Measurements from ENCODE around the gene ANP32E. TPM values are rescaled to one million over a fixed set of nuclear protein-coding genes. Genes with fewer than 3 reads are reported as not detected.

The ANP32E gene
- total and polyA plus RNA-seq, 9 donors, result 16.3 to 43.8 (median 29.7) TPM

- Histone ChIP-seq H3K4me1 (ENCODE audit: insufficient read depth) (no peaks in the 10 kb centered on the region), H3K27me3 (no peaks in the 10 kb centered on the region), H3K9me3 (no peaks in the 10 kb centered on the region), H3K27ac (no peak overlapping the region), H3K4me3 (no peak overlapping the region), H3K36me3 (no peaks in the 10 kb centered on the region)
- 74 to 80% (median 74%) methylated on average over 7 of the region's 7 CpGs for WGBS, 3 donors
- TF ChIP-seq POLR2A (IDR thresholded peaks at IDR 0.05), result no peak
- TF ChIP-seq CTCF (IDR thresholded peaks at IDR 0.05), result no peak
- intact Hi-C loops (cut with DNase I), result loop anchor here in 1 of 4 donors (5.0 kb wide), 1 partner anchor 211 kb away; no protein-coding TSS in a partner anchor
- DNase-seq, result no peak
These were observed 62.7 kb downstream of the ANP32E start for GRCh38 chr1:150173141-150173585.

DNA sequence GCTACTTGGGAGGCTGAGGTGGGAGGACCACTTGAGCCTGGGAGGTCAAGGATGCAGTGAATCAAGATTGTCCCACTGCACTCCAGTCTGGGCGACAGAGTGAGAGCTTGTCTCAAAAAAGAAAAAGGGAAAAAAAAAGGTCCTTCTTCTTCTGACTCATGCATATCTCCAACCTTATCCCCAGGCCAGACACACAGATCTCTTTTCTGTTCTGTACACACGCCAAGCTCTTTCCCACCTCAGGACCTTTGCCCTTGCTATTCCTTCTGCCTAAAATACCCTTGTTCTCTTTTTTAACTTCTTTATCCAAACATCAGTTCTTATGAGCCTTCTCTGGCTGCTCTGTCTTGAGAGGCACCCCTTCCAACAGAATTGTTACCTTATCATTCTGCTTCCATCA, 64.1 kb downstream of the ANP32E start:
- H3K36me3 ChIP-seq, result no peaks in the 10 kb centered on the region
- DNase-seq, result no peak
- intact Hi-C loops (cut with DNase I), result loop anchor here in 2 of 4 donors (2.0 to 5.0 kb wide), 2 partner anchors 97 to 210 kb away; no protein-coding TSS in a partner anchor
- no peak overlapping the region for H3K27ac ChIP-seq
- no peaks in the 10 kb centered on the region for H3K27me3 ChIP-seq
- no peaks in the 10 kb centered on the region for H3K4me1 ChIP-seq (ENCODE audit: insufficient read depth)
- H3K9me3 ChIP-seq, result no peaks in the 10 kb centered on the region
- no peak overlapping the region for H3K4me3 ChIP-seq
- TF ChIP-seq EP300 (IDR thresholded peaks at IDR 0.05) (no peak), CTCF (IDR thresholded peaks at IDR 0.05) (no peak), POLR2A (IDR thresholded peaks at IDR 0.05) (no peak)
- 70 to 84% (median 77%) methylated on average over 2 of the region's 2 CpGs for WGBS, 3 donors

GRCh38 chr1:150168960-150169601, 66.8 kb downstream of the ANP32E start:
- intact Hi-C loops (cut with DNase I), result loop anchor here (5.0 kb wide), 3 partner anchors 92 to 207 kb away; no protein-coding TSS in a partner anchor
- Histone ChIP-seq H3K27me3 (no peaks in the 10 kb centered on the region), H3K27ac (no peak overlapping the region), H3K4me1 (ENCODE audit: insufficient read depth) (peaks cover 2% of the 10 kb centered on the region), H3K4me3 (no peak overlapping the region), H3K9me3 (no peaks in the 10 kb centered on the region), H3K36me3 (no peaks in the 10 kb centered on the region)
- no peak for TF ChIP-seq EP300 (IDR thresholded peaks at IDR 0.05)
- peak; percentile 57 to 93 (median 88) for TF ChIP-seq CTCF (IDR thresholded peaks at IDR 0.05)
- no peak for TF ChIP-seq POLR2A (IDR thresholded peaks at IDR 0.05)
- DNase-seq, result peak; percentile 63 to 84 (median 81)
- 11 to 12% (median 12%) methylated on average over 6 of the region's 6 CpGs for WGBS, 3 donors

Small RNAs within 50 kb of the gene (small RNA-seq; reads per million reads assigned to genes)
- gene RN7SL480P (not detected), gene RNU2-17P (not detected)

Other genes with a start within 250 kb of the ANP32E start
- gene OTUD7B, start 225.4 kb downstream of the ANP32E start, total RNA-seq, result 10 to 100 TPM; 16.5 to 40.1 (median 34.1) TPM
- gene OTUD7B, start 225.4 kb downstream of the ANP32E start, polyA plus RNA-seq, result 10 to 100 TPM in 1 of 2 donors, 1 to 10 TPM in 1; 9.4 to 17.3 TPM
- 10 to 100 TPM; 19.1 to 39.1 (median 32.7) TPM for gene VPS45, start 168.3 kb downstream of the ANP32E start, total RNA-seq
- 10 to 100 TPM; 16.8 to 45.8 TPM for gene VPS45, start 168.3 kb downstream of the ANP32E start, polyA plus RNA-seq
- gene PLEKHO1, start 86.2 kb downstream of the ANP32E start, total RNA-seq, result 10 to 100 TPM; 40.6 to 68.9 (median 55.6) TPM
- gene PLEKHO1, start 86.2 kb downstream of the ANP32E start, polyA plus RNA-seq, result 10 to 100 TPM; 45.4 to 58.3 TPM
- gene CA14, start 21.7 kb upstream of the ANP32E start, total RNA-seq, result 1 to 10 TPM in 4 of 7 donors, under 1 TPM in 2, not detected in 1; 0.23 to 5.7 (median 1.2) TPM
- gene CA14, start 21.7 kb upstream of the ANP32E start, polyA plus RNA-seq, result under 1 TPM; 0.38 to 0.58 TPM
- gene APH1A, start 32.9 kb upstream of the ANP32E start, total RNA-seq, result 100 to 1,000 TPM in 6 of 7 donors, 10 to 100 TPM in 1; 80.0 to 129 (median 116) TPM
- gene APH1A, start 32.9 kb upstream of the ANP32E start, polyA plus RNA-seq, result 100 to 1,000 TPM; 103 to 151 TPM
- 10 to 100 TPM in 1 of 7 donors, 1 to 10 TPM in 6; 2.0 to 20.9 (median 4.4) TPM for gene C1orf54, start 36.7 kb upstream of the ANP32E start, total RNA-seq
- 10 to 100 TPM in 1 of 2 donors, 1 to 10 TPM in 1; 8.4 to 34.8 TPM for gene C1orf54, start 36.7 kb upstream of the ANP32E start, polyA plus RNA-seq
- 10 to 100 TPM in 3 of 7 donors, 1 to 10 TPM in 4; 3.6 to 22.5 (median 7.7) TPM for gene CIART, start 46.4 kb upstream of the ANP32E start, total RNA-seq
- 10 to 100 TPM; 10.8 to 12.7 TPM for gene CIART, start 46.4 kb upstream of the ANP32E start, polyA plus RNA-seq
- 10 to 100 TPM; 42.2 to 74.7 (median 63.1) TPM for gene MRPS21, start 57.7 kb upstream of the ANP32E start, total RNA-seq
- gene MRPS21, start 57.7 kb upstream of the ANP32E start, polyA plus RNA-seq, result 10 to 100 TPM; 80.1 to 85.4 TPM
- 10 to 100 TPM; 34.6 to 86.0 (median 66.9) TPM for gene PRPF3, start 85.4 kb upstream of the ANP32E start, total RNA-seq
- 10 to 100 TPM; 50.5 to 68.6 TPM for gene PRPF3, start 85.4 kb upstream of the ANP32E start, polyA plus RNA-seq
- gene RPRD2, start 128.0 kb upstream of the ANP32E start, total RNA-seq, result 10 to 100 TPM; 18.2 to 55.6 (median 43.9) TPM
- gene RPRD2, start 128.0 kb upstream of the ANP32E start, polyA plus RNA-seq, result 10 to 100 TPM; 20.3 to 53.2 TPM

Measured in ovary (tissue), 9 donors.